Neuronal stem cell (in vitro differentiated cells): ENCODE data around the gene PNLIP.

Experiments used
- DNase-seq: peaks from one replicate; pipeline ENCODE4 v3.0.0-alpha.2; 2013; ENCODE audit warnings: low spot score
- H2AFZ ChIP-seq: one replicate; pipeline ENCODE4 v1.6.1; 2013; ENCODE audit warnings: mild to moderate bottlenecking, low read length, inconsistent platforms
- H2AK5ac ChIP-seq: 2 replicates; pipeline ENCODE4 v1.6.1; 2013; ENCODE audit warnings: low read depth, mild to moderate bottlenecking, inconsistent platforms, low read length, moderate library complexity, mixed read lengths
- H2BK120ac ChIP-seq: 2 replicates; pipeline ENCODE4 v1.6.1; 2013; ENCODE audit warnings: low read depth, mild to moderate bottlenecking, inconsistent platforms, low read length, moderate library complexity, mixed read lengths
- H2BK12ac ChIP-seq: one replicate; pipeline ENCODE4 v1.6.1; 2013; ENCODE audit warnings: low read length, inconsistent platforms
- H2BK15ac ChIP-seq: 2 replicates; pipeline ENCODE4 v1.6.1; 2013; ENCODE audit warnings: mild to moderate bottlenecking, low read length, inconsistent platforms, mixed read lengths
- H2BK5ac ChIP-seq: one replicate; pipeline ENCODE4 v1.6.1; 2013; ENCODE audit warnings: inconsistent platforms, mild to moderate bottlenecking, low read length, moderate library complexity
- H3K14ac ChIP-seq: one replicate; pipeline ENCODE4 v1.6.1; 2013; ENCODE audit warnings: low read length, inconsistent platforms
- H3K18ac ChIP-seq: 2 replicates; pipeline ENCODE4 v1.6.1; 2013; ENCODE audit warnings: low read length, inconsistent platforms
- H3K23ac ChIP-seq: 2 replicates; pipeline ENCODE4 v1.6.1; 2013; ENCODE audit warnings: low read depth, mild to moderate bottlenecking, mixed read lengths, low read length, inconsistent platforms; ENCODE audit not compliant: poor library complexity
- H3K27ac ChIP-seq: replicated peaks from 3 replicates; pipeline ENCODE4 v1.5.1; 2013; ENCODE audit warnings: low read length, inconsistent platforms
- H3K27me3 ChIP-seq, 3 experiments: 2 replicates each; pipeline ENCODE4 v1.6.1; 2013; ENCODE audit warnings: low read length in 3 of 3, mild to moderate bottlenecking in 2 of 3, inconsistent platforms in 1 of 3, low read depth in 1 of 3, mixed read lengths in 1 of 3, moderate library complexity in 1 of 3; ENCODE audit not compliant: control insufficient read depth in 3 of 3, insufficient read depth in 3 of 3
- H3K36me3 ChIP-seq, 2 donors: replicated peaks in 1 of 2; 2 replicates each; pipeline ENCODE4 v1.6.1; 2013; ENCODE audit warnings: low read length in 2 of 2; ENCODE audit not compliant: control insufficient read depth in 2 of 2, insufficient read depth in 2 of 2
- H3K4ac ChIP-seq: 2 replicates; pipeline ENCODE4 v1.6.1; 2013; ENCODE audit warnings: inconsistent platforms, mild to moderate bottlenecking, low read length, moderate library complexity
- H3K4me1 ChIP-seq, 2 donors: 1 replicate in 1 of 2; 2 replicates in 1 of 2; pipeline ENCODE4 v1.6.1; 2013; ENCODE audit warnings: low read length in 2 of 2, low read depth in 1 of 2; ENCODE audit not compliant: control insufficient read depth in 2 of 2, insufficient read depth in 1 of 2
- H3K4me2 ChIP-seq: one replicate; pipeline ENCODE4 v1.6.1; 2013; ENCODE audit warnings: mild to moderate bottlenecking, low read length, inconsistent platforms; ENCODE audit not compliant: insufficient read depth, poor library complexity, severe bottlenecking
- H3K4me3 ChIP-seq, 2 donors: 2 replicates each; pipeline ENCODE4 v1.5.1; 2013; ENCODE audit warnings: low read length in 2 of 2, mild to moderate bottlenecking in 2 of 2, inconsistent platforms in 1 of 2, moderate library complexity in 1 of 2
- H3K79me1 ChIP-seq: one replicate; pipeline ENCODE4 v1.6.1; 2013; ENCODE audit warnings: low read depth, mild to moderate bottlenecking, inconsistent platforms, low read length, moderate library complexity
- H3K9ac ChIP-seq: one replicate; pipeline ENCODE4 v1.6.1; 2013; ENCODE audit warnings: mild to moderate bottlenecking, low read depth, low read length, inconsistent platforms; ENCODE audit not compliant: poor library complexity
- H3K9me3 ChIP-seq, 2 donors: replicated peaks in 1 of 2; 2 replicates each; pipeline versions ENCODE3 to v1.6.1; 2013; ENCODE audit warnings: low read length in 2 of 2, mild to moderate bottlenecking in 2 of 2, inconsistent platforms in 1 of 2, low read depth in 1 of 2, mixed read lengths in 1 of 2, moderate library complexity in 1 of 2; ENCODE audit not compliant: control insufficient read depth in 2 of 2, insufficient read depth in 1 of 2
- H4K8ac ChIP-seq: one replicate; pipeline ENCODE4 v1.6.1; 2013; ENCODE audit warnings: low read depth, mild to moderate bottlenecking, inconsistent platforms, low read length, moderate library complexity
- H4K91ac ChIP-seq: one replicate; pipeline ENCODE4 v1.6.1; 2013; ENCODE audit warnings: low read length, low read depth, mild to moderate bottlenecking, inconsistent platforms; ENCODE audit not compliant: poor library complexity
- WGBS, 2 donors: extraction: QIAGEN DNeasy Blood & Tissue Kit; methylation state at CpG; one replicate each; pipeline ENCODE4 v1.1.7; 2013; ENCODE audit warnings: missing lambda C conversion rate in 2 of 2, mixed read lengths in 1 of 2; ENCODE audit not compliant: insufficient read length in 2 of 2, insufficient replicate concordance in 1 of 2; ENCODE audit errors: extremely low coverage in 2 of 2; 5-methylcytosine and 5-hydroxymethylcytosine counted together

Gene PNLIP

DNA sequence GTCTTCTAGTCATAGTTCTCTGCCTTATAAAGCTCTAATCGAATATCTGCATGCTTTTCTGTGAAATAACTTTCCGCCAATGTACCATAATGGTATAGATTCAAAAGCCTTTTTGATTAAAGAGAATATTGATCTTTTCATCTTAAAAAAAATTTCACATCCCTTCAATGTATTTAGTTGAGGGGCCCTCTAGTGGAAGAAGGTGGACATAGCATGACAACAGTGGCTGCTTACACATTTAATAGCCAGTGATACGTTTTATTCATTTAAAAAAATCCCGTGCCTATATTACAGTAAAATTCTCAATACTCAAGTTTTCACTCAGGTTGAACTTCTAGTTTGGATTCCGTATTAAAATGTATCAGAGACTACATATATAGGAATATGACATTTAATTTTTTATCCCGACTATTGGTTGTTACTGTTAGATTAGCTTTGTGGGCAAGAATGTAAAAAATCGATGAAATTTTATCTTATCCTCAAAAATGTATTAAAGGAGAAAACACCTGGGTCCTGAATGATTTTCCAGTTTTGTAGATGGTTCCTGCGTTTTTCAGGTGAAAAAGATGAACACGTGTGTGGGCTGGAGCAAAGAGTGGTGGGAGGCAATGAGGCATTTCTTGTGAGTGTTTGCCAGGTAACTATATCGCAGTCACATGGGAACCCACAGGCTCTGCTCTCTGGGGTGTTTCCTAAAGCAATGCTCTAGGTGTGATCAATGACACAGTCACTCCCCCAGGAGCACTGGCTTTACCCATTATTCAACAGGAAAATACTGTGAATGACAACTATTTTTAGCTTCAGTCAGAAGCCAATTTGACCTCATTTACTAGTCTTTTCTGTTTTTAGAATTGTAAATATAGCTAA, 24.1 kb upstream of the PNLIP start:
- WGBS, 2 donors: no CpG with 5 or more reads among the region's 10 CpGs
- no peaks in the 10 kb centered on the region for H3K36me3 ChIP-seq
- H2BK5ac ChIP-seq: no peak overlapping the region
- no peak overlapping the region for H2AK5ac ChIP-seq
- H3K18ac ChIP-seq: no peak overlapping the region
- DNase-seq: peak; percentile 33
- H4K91ac ChIP-seq: no peak overlapping the region
- H3K4me2 ChIP-seq: no peak overlapping the region
- H2BK120ac ChIP-seq: no peak overlapping the region
- no peak overlapping the region for H2BK15ac ChIP-seq
- H3K9me3 ChIP-seq: no peaks in the 10 kb centered on the region
- peaks cover 0 to 7% (median 0%) of the 10 kb centered on the region in 3 experiments for H3K27me3 ChIP-seq
- H2AFZ ChIP-seq: no peak overlapping the region
- no peak overlapping the region for H3K4me3 ChIP-seq
- no peak overlapping the region for H3K14ac ChIP-seq
- H3K27ac ChIP-seq: no peak overlapping the region
- H3K4me1 ChIP-seq: no peaks in the 10 kb centered on the region
- no peak overlapping the region for H3K9ac ChIP-seq
- no peak overlapping the region for H3K23ac ChIP-seq
- H2BK12ac ChIP-seq: no peak overlapping the region
- no peak overlapping the region for H4K8ac ChIP-seq
- no peak overlapping the region for H3K4ac ChIP-seq
- H3K79me1 ChIP-seq: no peaks in the 10 kb centered on the region

DNA sequence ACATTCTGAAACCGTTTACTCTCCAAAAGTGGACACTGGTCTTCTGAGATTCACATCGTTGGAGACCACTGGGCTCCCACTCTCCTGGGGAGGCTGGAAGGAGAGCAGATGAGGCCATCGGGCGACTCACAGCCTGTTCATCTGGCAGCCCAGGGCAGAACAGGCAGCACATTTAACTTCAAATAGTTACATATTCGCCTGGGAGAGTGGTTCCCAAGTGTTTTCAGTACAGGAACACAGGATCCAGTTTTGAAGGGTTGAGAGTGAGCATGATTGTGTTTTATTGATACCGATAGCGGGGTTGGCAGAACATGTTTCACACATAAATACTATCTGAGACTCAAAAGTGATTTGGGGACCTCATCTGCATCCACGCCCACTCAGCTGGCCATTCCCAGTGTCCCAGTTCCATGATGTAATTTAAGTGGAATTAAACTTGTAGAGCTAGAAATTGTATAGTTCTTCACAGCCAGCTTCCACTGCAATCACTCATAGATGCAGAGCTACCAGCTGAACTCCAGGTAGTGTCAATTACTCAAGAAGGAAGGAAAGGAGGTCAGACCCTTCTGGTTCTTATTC, 22.8 kb upstream of the PNLIP start:
- H3K4me2 ChIP-seq: no peak overlapping the region
- no peak for DNase-seq
- no peak overlapping the region for H2BK12ac ChIP-seq
- H3K27me3 ChIP-seq: peaks cover 0 to 7% (median 0%) of the 10 kb centered on the region in 3 experiments
- H3K23ac ChIP-seq: no peak overlapping the region
- no peak overlapping the region for H3K18ac ChIP-seq
- no peak overlapping the region for H3K14ac ChIP-seq
- H3K27ac ChIP-seq: no peak overlapping the region
- H2BK120ac ChIP-seq: no peak overlapping the region
- no peaks in the 10 kb centered on the region for H3K9me3 ChIP-seq
- no peaks in the 10 kb centered on the region for H3K36me3 ChIP-seq
- no CpG with 5 or more reads among the region's 8 CpGs for WGBS, 2 donors
- H3K4me3 ChIP-seq: no peak overlapping the region
- no peak overlapping the region for H4K91ac ChIP-seq
- no peak overlapping the region for H2AK5ac ChIP-seq
- H2BK15ac ChIP-seq: no peak overlapping the region
- H2BK5ac ChIP-seq: no peak overlapping the region
- no peak overlapping the region for H4K8ac ChIP-seq
- H2AFZ ChIP-seq: no peak overlapping the region
- no peak overlapping the region for H3K4ac ChIP-seq
- no peaks in the 10 kb centered on the region for H3K79me1 ChIP-seq
- no peak overlapping the region for H3K9ac ChIP-seq
- no peaks in the 10 kb centered on the region for H3K4me1 ChIP-seq

DNA sequence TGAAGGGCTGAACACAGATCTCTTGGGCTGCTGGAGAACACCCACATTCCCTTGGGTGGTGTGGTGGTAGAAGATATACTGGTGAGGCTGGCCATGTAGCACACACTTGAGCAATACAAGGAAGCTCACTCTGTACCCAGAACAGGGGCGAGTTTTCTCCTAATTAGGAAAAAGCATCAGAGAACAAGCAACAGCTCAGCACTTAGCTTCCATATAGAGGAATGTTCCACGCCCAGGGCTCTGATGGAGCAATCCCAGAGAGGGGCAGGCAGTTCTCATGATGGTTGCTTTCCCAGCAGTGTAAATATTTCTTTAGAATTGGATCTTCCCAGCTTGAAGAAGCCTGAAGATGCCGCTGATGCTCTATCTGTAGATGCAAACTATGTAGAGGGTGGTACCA, 21.0 kb upstream of the PNLIP start:
- Histone ChIP-seq H2AFZ (no peak overlapping the region), H3K4me2 (no peak overlapping the region), H2BK120ac (no peak overlapping the region), H3K18ac (no peak overlapping the region), H3K4ac (no peak overlapping the region), H2BK5ac (no peak overlapping the region), H3K9me3 (no peaks in the 10 kb centered on the region), H3K27me3 (peaks cover 0 to 7% (median 0%) of the 10 kb centered on the region in 3 experiments), H3K4me1 (no peaks in the 10 kb centered on the region), H3K14ac (no peak overlapping the region), H4K8ac (no peak overlapping the region), H3K23ac (no peak overlapping the region), H2BK15ac (no peak overlapping the region), H3K27ac (no peak overlapping the region), H2BK12ac (no peak overlapping the region), H3K36me3 (no peaks in the 10 kb centered on the region), H3K9ac (no peak overlapping the region), H2AK5ac (no peak overlapping the region), H3K4me3 (no peak overlapping the region), H4K91ac (no peak overlapping the region), H3K79me1 (no peaks in the 10 kb centered on the region)
- no CpG with 5 or more reads among the region's 3 CpGs for WGBS, 2 donors
- no peak for DNase-seq

DNA sequence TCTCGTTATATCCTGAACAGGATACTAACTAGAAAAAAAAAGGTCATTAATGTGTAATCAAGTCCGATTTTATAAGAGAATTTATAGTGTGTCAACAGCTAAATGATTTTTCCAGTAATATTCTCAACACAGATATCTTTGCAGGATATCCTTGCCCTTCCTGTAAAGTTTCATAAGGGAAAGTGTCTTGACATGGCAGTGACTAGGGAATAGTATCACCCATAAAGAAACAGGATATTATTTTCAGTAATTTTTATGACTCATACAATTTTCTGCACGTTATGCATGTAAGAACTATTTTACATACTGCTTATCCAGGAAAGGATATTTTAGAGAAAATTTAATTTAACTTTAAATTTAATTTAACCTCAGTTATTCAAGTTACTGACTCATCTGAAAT, 19.5 kb upstream of the PNLIP start:
- no peak overlapping the region for H2BK15ac ChIP-seq
- no CpG with 5 or more reads among the region's 3 CpGs for WGBS, 2 donors
- H2BK12ac ChIP-seq: no peak overlapping the region
- H2AK5ac ChIP-seq: no peak overlapping the region
- no peaks in the 10 kb centered on the region for H3K4me1 ChIP-seq
- no peak overlapping the region for H2AFZ ChIP-seq
- H3K4me3 ChIP-seq: no peak overlapping the region
- no peak overlapping the region for H3K23ac ChIP-seq
- no peak overlapping the region for H3K18ac ChIP-seq
- H4K91ac ChIP-seq: no peak overlapping the region
- H2BK120ac ChIP-seq: no peak overlapping the region
- H3K14ac ChIP-seq: no peak overlapping the region
- H3K9me3 ChIP-seq: no peaks in the 10 kb centered on the region
- DNase-seq: no peak
- H3K27me3 ChIP-seq: peaks cover 0 to 7% (median 0%) of the 10 kb centered on the region in 3 experiments
- H3K79me1 ChIP-seq: no peaks in the 10 kb centered on the region
- H3K36me3 ChIP-seq: no peaks in the 10 kb centered on the region
- H2BK5ac ChIP-seq: no peak overlapping the region
- no peak overlapping the region for H3K27ac ChIP-seq
- H3K4ac ChIP-seq: no peak overlapping the region
- no peak overlapping the region for H3K9ac ChIP-seq
- H4K8ac ChIP-seq: no peak overlapping the region
- H3K4me2 ChIP-seq: no peak overlapping the region
